Stimulated activated CD8-positive, alpha-beta memory T cell treated with anti-CD3 and anti-CD28 coated beads, Interleukin-15, amount 100 ng/mL, for 48 hours (primary cell): ENCODE measurements around the gene SLTM.
A peak's percentile ranks its signal among the peaks of the same experiment; 100 is the strongest.
"Not testable (repeated sequence)": the region's sequence is repeated elsewhere in the genome, so short reads cannot be mapped to it uniquely, and the experiment has no call there.

Experiments used
- DNase-seq, 2 donors: peaks; one replicate each; pipeline ENCODE4 v3.0.0-alpha.2; 2020; ENCODE audit warnings: low read depth in 2 of 2

The SLTM gene

GRCh38 chr15:58933281-58934113 is at the start of gene SLTM:
Gene SLTM (minus strand): TSS chr15:58933679. CDS start chr15:58933565, 114 bp downstream.
- DNase-seq = peak; percentile 91 to 92

- no peak for DNase-seq
These were observed 49.8 kb upstream of the SLTM start for GRCh38 chr15:58983261-58983660.

GRCh38 chr15:58981808-58982475 is 48.5 kb upstream of the SLTM start:
- no peak for DNase-seq

DNA sequence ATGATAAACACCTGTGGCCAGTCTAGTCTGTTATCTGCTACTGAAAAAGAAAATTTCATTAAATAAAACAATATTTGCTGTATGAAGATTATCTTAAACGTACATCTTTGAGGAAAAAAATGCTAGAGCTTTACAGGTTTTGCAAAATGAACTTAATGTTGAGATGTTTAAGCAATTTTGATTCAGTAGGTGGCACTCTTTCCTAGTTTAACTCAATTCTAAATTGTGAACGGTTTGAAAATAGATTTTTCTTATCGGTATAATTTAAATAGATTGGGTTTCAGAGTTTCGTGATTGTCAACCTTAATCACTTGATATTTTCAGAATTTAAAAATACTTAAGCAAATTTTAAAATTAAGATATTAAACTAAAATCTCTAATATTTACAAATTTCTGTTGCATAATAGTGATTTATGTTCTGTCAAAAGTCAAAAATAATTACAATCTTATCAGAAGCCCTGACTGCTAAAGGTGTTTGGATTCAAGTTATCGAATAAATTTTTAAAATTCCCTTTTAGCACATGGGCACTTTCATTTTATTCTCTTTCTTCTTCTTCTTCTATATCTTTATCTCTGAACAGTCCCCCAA is 47.0 kb upstream of the SLTM start:
- no peak for DNase-seq

- no peak for DNase-seq
These were observed 44.4 kb upstream of the SLTM start for GRCh38 chr15:58977887-58978286.

GRCh38 chr15:58967479-58967878 is 34.0 kb upstream of the SLTM start:
- no peak for DNase-seq

- no peak for DNase-seq
These were observed 33.2 kb upstream of the SLTM start for GRCh38 chr15:58966698-58967097.

- no peak for DNase-seq
These were observed 29.4 kb upstream of the SLTM start for GRCh38 chr15:58962662-58963565.

DNA sequence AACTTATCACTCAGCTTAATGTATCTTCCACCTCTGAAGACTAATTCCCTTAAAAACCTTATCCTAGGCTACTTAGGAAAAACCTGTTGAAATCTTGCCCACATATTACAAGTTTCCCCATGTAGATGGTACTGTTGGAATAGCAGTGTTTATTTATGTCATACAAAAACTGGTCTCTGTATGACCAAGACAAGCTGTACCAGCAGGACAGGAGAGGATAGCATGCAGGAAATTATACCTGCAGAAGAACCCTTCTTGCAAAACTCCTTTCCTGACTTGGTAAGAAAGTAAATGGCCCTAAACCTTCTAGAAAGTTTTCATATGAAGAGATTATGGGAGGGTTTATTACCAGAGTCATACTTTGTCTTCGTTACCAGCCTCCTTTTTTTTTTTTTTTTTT is 28.7 kb upstream of the SLTM start:
- DNase-seq = no peak

- DNase-seq = no peak
These were observed 25.3 kb upstream of the SLTM start for GRCh38 chr15:58958811-58959210.

- DNase-seq = peak; percentile 12 to 27
These were observed 23.9 kb upstream of the SLTM start for GRCh38 chr15:58957101-58957973.

DNA sequence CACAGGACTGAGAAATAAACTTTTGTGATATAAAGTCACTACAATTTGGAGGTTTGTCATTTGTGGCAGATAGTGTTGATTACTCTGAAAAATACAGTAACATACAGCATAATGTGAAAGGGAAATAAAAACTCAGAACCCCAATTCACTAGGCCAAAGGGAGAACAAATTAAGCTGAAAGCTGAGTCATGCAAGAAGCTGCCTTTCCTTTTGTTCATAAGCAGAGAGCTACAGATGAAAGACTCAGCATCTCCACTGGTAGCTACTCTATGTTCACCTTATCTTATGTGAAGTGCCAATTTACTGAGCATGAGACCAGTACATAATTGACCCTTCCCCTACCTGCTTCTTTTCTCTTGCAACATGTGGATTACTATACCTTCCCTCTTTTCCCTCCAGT is 19.3 kb upstream of the SLTM start:
- no peak for DNase-seq

DNA sequence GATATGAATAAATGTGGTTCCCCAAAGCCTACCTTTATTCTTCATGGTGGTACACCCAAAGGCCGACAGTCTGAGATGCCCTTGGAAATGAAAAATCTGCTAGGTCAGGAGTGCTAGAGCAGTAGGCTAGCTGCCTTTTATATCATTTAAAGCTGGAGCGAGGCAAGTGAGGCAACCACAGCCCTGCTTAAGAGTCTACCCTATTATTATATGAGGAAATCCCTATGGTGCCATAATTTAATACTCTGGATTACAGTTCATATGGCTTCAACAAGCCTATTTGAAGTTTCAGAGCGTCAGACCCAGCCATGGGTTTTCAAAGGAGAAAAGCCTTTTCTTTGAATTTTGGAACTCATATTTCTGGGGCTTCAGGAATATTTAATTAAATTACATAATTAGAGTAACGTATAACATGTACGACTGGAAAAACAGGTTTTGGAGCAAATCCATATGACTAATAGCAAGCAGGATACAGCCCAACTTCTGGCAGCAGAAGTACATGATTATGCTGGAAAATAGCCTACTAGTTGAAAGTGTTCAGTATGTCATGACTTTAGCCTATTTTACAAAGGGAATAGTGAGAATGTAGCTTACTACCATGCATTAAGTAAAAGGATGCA is 18.0 kb upstream of the SLTM start:
- no peak for DNase-seq

GRCh38 chr15:58947179-58947578 is 13.7 kb upstream of the SLTM start:
- no peak for DNase-seq

DNA sequence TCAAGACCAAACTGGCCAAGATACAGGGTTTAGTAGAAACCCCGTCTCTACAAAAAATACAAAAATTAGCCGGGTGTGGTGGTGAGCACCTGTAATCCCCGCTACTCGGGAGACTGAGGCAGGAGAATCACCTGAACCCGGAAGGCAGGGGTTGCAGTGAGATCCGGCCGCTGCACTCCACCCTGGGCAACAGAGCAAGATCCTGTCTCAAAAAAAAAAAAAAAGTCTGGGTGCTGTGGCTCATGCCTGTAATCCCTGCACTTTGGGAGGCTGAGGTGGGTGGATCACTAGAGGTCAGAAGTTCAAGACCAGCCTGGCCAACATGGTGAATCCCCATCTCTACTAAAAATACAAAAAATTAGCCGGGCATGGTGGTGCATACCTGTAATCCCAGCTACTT is 1.5 kb upstream of the SLTM start:
- DNase-seq = not testable (repeated sequence)

- DNase-seq = no peak
These were observed 1.0 kb upstream of the SLTM start for GRCh38 chr15:58934521-58934920.

DNA sequence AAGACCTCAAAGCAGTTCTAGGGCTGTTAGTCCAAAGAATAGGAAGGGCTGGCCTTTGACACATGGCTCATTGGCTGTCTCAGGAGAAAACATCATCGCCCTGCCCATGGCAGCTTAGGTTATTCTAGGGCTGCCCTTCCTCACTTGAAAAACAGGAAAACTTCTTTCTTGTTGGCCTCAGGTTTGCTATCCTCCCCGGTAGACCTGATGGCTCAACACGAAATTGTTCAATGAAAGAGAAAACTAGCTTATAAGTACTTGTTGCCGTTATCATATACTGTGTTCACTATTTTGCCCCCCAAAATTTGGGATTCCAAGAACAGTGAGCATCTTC is 602 bp upstream of the SLTM start:
- DNase-seq = no peak

DNA sequence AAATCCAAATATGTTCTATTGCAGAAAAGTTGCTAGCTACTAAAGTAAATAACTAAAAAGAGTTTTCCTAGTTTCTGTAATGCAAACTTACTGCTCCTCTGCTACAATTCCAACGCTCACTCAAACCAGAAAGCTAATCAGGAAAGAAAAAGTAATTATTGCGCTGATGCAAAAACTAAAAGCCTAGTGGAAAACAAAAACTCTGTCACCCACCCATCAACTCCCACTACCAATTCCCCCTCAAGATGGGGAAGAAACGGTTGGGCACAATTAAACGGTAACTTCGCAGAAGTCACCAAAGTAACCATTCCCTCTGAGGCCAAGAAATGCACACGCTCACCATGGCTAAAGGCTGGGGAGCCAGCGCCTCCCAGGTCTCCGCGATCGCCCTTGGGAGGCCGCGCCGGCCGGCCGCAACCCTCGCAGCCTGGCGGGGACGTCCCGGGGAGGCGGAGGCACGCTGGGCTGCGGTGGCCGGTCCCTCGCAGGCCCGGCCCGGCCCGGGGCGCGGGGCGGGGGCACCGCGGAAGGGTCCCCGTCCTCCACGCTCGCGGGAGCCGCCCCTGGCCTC is 684 bp downstream of the SLTM start:
- no peak for DNase-seq

DNA sequence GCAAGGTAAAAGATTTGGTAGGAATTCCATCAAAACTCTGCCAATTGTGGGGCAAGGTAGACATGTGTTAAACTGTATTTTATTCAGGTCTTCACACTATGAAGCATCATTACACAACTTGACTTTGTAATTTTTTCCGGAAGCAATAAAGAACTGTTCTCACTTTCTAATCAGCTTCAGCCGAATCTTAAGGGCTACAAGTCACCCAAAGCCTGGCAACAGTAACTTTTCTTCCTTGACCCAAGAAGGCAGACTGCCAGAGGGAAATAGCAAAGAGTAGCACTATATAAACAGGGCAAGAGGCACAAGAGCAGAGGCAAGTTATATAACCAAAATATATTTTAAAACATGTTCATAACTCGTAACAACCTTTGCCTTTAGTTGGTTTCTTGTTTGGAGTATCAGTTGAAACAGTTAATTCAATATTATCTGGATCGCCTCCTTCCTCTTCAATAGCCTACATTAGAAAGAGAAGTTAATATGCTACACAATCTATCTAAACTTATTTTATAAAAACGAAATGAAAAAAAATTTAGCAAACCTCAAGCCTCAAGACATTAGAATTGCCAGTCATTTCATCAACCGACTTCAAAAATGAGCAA is 1.4 kb downstream of the SLTM start:
- no peak for DNase-seq

DNA sequence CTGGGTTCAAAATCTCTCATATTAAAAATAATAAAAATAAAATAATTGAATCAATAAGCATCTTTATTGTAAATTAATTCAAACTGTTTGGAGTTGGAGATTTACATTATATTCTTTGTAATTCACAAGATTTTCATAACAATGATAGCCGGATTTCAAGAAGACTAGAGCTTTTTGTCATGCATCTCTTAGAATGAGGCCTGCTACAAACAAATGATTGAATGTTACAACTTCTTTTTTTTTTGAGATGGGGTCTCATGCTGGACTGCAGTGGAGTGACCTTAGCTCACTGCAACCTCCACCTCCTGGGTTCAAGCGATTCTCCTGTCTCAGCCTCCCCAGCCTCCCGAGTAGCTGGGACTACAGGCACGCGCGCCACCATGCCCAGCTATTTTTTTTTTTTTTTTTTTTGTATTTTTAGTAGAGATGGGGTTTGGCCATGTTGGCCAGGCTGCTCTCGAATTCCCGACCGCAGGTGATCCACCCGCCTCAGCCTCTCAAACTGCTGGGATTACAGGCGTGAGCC is 3.5 kb downstream of the SLTM start:
- no peak for DNase-seq
